CD4-positive, alpha-beta T cell treated with Interleukin-17A for 1 hour (primary cell): ENCODE results near the gene GNAI2.
"Not testable (repeated sequence)": the region's sequence is repeated elsewhere in the genome, so short reads cannot be mapped to it uniquely, and the experiment has no call there.

Experiments
- DNase-seq: peaks from one replicate; pipeline ENCODE4 v3.0.0-alpha.2; 2020

GNAI2 gene

DNA sequence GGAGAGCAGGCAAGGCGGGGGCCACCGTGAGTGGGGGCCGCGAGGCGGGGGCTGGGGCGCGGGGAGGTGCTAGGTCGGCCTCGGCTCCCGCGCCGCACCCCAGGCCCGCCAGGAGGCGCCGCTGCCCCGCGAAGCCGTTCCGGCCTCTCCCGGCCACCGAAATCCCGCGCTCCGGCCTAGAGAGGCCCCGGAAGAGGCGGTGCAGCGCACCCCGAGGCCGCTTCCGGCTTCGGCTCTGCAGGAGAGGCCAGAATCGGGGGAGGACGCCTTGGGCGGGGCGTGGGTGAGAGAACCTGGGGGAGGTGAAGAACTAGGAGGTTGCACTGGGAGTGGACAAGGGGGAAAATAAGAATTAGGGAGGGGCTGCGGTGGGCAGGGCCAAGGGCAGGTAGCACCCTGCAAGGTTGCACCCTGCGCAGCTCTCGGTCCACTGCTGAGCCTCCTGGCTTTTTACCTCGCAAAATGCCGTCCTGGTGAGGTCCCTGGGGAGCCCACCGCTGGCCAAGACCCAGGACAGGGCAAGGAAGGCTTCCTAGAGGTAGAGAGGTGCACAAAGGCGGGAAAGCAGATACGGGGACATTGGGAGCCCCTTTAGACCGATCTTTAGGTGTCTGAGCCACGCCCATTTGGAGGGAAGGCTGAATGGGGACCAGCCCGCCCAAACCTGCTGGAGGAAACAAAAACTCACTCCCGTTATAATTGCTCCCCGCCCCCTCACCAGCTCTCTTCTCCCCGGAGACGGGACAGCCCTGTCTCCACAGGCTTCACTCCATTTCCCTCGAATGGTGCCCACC lies 8.4 kb upstream of the GNAI2 start:
- DNase-seq = peak; percentile 92

DNA sequence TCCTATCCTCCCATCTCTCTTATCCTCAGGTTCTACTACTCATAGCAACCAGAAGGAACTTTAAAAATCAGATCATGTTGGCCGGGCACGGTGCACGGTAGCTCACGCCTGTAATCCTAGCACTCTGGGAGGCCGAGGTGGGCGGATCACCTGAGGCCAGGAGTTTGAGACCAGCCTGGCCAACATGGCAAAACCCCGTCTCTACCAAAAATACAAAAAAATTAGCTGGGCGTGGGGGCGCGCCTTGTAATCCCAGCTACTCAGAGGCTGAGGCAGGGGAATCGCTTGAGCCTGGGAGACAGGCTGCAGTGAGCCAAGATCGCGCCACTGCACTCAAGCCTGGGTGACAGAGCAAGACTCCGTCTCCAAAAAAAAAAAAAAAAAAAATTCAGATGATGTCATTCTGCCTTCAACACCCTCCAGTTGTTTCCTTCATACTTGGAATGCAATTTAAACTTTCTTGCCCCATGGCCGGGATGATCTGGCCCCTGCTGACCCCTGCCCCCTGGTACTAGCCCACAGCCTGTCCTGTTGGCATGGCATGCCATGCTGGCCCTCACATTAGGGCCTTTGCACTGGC lies 7.7 kb upstream of the GNAI2 start:
- not testable (repeated sequence) for DNase-seq

DNA sequence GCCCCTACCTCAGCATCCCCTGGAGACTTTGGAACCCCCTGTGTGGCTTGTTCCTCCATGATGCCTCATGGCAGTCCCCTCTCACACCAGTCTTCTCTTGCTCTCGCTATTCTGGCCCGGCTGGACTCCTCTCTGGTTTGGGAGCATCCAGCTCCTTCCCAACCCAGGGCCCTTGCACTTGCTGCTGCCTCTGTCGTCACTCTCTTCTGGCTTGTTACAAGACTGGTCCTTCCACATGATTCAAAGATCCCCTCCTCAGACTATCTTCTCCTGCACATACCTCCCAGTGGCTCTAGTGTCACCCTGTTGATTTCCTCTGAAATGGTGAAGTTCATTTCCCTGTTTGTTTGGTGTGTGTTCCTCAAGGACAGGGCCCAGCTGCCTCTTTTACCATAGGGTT lies 6.5 kb upstream of the GNAI2 start:
- DNase-seq = no peak

DNA sequence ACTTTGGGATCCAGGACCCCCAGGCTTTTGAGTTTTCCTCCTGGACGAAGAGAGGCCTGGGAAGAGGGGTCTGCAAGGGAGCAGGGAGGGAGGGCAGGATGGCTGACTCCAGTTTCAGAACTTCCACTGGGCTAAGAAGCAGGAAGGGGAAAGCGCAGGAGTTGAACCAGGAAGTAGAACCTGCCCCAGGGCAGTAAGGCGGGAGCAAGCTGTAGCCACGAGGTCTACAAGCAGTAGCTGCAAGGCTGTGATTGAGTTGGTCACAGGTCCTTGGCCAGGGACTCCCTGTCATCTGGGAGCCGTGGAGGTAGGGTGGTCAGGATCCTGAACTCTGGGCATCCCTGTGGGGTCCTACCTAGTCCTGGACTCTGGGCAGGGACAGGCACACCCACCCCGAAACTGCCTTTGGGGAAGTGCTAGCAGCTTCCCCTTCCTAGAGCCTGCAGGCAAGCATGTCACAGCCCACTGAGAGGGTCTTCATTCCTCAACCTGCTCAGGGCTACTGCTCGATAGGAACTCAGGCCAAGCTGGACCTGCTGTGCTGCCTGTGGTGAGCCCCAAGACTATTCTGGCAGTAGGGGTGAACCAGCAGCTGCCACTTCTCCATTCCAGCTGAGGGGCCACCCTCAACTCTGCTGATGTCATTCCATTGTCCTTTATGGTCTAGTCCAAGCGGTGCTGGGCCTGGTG lies 5.8 kb upstream of the GNAI2 start:
- DNase-seq = no peak

DNA sequence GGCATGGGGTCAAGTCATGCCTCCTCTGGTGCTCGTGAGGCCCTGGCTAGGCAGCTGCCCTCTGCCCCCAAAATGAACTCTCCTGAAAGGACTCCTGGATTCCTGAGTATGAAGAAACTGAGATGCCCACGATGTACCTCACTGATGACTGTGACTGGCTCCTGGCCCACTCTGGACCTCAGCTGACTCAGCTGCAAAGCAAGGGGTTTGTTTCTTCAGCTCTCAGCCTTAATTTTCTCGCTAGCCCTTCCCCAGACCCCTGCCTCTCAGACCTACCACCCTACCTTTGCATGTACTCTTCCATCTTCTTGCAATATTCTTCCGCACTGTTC lies 5.2 kb upstream of the GNAI2 start:
- no peak for DNase-seq

DNA sequence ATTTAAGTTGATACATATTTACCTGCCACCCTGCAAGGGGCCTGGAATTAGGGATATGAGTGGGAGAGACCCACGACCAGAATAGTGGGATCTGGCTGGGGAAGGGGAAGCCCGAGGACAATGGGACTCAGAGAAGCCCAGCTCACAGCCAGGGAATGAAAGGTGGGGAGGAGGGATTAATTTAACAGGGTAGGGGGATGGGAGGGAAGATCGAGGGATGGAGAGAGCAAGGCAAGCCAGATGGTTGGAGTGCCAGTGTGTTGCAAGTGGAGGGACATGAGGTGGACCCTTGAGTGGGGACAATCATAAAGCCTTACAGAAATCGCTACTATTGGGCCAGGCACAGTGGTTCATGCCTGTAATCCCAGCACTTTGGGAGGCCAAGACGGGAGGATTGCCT lies 4.4 kb upstream of the GNAI2 start:
- DNase-seq = no peak

DNA sequence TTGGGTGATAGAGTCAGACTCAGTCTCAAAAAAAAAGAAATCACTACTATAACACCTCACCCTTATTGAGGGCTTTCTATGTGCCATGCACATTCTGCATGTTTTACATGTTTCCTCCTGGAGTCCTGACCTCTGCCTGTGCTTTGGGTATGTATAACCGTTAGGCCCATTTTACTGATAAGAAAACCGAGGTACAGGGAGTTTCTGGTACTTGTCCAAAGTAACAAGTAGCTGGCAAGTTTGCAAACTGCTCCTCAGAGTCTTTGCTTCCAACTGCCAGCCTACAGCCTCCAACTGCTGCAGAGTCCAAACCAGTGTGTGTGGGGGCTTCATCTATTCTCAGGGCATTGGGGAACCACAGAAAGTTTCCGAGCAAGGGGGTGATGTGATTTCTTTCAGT lies 3.7 kb upstream of the GNAI2 start:
- no peak for DNase-seq

DNA sequence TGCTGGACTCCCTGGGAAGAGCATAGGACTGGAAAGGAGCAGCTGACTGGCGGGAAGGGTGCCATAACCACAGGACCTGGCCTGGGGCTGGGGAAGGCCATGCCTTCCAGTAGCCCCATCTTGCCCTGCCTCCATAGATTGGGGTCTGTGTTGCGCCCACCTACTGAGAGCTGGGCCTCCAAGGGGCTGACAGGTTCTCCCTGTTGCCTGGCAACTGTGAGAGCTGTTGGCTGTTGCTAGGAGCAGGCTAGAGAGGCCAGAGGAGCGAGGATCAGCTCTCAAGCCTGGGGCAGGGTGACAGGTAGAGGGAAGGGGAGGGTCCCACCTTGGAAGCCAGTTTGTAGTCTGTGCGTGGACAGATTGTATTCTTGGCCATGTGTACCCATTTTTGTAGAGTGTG lies 2.8 kb upstream of the GNAI2 start:
- no peak for DNase-seq

DNA sequence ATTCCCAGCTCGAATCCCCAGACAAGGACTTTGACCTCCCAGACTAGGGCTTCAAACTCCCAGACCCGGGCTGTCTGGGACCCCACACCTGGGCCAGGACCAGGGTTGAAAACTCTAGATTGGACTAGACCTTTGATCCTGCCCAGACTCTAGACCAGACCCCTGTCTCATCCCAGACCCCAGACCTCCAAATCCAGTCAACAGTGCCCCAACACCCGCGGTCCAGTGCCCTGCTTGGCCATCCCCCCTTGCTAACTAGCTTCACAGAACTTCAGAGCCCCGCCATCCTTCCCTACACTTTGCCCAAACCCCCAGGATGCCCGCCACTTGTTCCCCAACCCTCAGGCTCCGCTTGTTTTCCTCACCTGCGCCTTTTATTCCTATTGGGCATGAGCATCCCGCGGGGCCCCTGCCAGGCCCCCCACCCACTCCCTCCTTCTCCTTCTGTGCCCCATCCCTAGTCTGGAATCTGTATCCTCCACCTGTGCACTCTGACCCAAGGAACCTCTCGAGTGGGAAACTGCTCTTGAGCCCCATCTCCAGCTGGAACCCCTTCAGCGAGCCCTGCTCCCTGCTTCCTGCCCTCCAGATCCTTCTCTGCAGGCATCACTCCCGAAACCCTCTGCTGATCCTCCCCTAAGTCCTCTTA lies 604 bp downstream of the GNAI2 start:
- no peak for DNase-seq

DNA sequence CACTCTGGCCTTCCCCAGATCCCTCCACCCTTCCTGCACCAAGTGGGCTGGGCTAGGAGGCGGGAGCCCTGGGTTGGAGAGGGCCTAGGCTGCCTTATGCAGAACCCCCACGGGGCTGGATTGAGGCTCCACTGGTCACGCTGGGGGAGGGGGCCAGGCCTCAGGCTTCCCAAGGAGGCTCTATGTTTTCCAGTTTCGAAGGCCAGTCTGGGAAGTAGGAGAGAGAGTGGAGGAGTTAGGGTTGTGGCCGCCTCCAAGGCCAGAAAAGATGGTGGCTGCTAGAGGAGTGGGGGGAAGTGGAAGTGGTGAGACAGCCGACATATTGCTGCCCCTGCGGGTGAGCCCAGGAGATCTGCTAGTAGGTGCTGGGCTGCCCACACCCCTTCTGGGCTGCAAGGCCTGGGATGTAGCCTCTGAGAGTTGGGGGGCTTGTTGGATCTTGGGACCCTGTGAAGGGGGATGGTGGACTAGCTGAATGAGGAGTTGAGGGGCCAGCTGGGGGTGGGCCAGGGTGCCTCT lies 1.2 kb downstream of the GNAI2 start:
- peak; percentile 43 for DNase-seq

DNA sequence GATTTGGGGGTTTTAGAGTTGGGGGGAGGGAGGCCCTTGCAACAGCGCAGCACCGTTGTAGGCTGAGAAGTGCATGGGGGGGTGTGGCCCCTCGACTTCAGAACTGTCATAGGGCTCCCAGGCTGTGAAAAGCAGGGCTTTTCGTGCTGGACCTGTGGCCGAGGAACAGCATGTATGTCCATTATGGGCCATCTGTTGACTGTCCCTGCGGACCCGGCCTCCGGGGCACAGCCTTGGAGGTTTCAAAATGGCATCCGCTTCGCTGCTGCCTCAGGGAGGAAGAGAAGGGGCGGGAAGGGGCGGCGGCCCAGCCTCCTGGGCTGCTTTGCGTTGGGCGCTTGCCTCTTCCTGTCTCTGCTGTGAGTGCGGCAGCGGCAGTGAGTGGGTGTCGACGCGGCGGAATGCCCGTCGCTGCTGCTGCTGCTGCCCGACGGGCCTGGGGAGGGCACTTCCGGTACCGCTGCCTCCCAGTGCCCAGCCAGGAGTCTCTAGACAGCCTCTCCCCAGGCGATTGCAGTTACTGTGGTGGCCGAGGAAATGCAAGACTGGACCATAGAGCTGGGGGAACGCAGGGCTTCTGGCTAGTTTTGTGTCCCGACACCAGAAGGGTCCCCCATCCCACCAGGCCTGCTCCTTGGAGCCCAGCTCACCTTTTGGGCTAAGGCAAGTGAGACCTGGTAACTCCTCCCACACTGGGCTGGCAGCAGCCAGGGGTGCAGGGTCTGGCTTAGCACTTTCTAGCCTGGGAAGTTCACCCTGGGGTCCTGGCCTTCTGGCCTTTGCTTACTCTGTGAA lies 1.9 kb downstream of the GNAI2 start:
- DNase-seq = peak; percentile 88

DNA sequence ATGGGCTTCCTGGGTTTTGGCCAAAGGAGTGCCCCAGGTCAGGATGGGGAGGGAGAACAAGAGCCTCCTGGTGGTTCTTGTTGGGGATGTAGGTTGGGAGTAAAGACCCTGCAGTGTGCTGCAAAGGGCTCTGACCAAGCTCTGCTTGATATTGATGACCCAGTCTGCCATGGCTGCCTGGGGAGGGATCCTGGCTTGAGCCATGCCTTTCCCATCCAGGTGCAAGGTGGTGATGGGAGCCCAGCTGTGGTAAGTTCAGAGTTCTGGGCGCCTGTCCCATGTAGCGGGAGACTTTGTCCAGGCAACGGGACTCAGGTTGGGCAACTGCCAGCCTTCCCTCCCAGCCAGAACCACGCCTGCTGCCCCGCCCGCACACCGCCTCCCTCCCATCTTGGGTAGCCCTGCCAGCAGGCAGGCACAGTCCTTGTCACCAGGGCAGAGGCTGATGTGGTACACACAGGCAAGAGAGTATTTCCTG lies 2.6 kb downstream of the GNAI2 start:
- DNase-seq = peak; percentile 32

DNA sequence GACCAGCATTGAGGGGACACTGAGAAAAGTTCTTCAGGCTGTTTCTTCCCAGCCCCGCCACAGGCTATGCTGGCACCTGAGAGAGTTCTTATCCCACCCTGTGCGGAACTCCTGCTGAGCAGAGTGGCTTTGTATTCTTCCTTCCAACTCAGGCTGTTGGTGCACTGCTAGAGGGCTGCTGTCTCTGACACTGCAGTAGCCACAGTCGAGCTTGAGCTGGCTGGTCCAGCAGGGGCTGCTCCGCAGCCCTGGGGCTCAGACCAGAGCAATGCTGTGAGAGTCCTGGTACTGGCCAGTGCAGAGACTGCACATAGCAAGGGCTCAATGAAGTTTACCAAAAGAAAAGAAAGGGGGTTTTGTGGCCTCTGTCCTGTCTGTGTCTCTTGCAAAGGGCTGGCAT lies 3.6 kb downstream of the GNAI2 start:
- no peak for DNase-seq

DNA sequence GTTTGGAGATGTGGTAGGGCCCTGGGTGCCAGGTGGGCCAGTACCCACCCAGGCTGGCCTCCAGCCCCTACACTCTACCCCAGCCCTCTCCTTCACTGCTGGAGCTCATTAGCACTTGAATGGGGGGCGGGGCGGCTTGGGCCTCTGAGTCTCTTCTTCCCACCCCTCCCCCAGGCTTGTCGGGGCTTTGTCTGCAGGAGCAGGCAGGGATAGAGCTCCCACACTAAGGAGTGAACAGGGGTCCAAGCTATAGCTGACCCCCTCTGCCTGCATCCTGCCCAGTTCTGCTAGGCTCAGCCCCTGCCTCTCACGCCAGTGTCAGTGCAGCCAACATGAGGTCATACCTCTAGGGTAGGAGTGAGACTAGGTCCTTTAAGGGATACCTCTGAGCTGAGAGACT lies 5.2 kb downstream of the GNAI2 start:
- no peak for DNase-seq

DNA sequence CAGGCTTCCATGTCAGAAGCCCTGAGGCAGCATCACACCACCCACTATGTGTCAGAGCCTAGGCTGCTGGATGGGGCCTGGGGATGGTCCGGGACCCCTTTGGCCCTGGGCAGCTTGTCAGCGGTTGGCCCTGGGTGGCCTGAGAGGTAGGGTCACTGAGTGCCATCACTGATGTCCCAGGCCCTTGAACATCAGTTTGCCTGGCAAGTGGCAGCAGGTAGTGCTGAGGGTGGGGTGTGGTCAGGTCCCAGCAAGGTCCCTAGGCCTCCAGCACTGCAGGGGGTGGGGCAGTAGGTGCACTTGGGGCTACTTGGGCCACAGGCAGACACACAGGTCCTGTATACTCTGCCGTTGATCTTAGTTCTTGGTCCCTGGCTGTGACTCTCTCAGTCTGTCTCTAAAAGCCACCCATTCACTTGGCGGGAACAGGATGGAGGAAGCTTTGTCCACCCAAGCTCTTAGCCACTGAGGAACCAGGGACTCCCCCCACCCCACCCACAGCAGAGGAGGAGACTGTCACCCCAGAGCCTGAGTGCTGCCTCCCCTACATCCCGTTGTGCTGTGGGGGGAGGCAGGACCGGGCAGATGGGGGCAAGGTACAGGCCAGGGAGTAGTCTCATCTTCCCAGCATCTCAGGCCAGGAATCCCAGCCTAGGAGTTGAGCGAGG lies 5.8 kb downstream of the GNAI2 start:
- no peak for DNase-seq

DNA sequence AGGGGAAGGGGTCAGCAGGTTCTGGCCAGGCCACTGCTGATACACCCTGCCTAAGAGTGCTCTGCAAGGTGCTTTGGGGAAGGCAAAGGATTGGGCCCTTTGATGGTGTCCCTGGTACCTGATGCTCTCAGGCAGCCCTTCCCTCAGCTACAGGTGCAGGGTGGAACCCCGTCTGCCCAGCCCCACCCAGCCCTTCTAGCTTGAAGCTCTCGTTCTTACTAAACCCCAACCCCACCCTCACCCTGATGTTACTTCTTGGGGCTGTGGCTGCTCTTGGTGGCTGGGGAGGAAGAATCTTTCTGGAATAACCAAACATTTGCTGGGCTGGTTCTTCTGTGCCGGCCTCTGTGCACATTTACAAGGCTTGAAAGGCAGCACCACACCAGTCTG lies 6.4 kb downstream of the GNAI2 start:
- peak; percentile 19 for DNase-seq

DNA sequence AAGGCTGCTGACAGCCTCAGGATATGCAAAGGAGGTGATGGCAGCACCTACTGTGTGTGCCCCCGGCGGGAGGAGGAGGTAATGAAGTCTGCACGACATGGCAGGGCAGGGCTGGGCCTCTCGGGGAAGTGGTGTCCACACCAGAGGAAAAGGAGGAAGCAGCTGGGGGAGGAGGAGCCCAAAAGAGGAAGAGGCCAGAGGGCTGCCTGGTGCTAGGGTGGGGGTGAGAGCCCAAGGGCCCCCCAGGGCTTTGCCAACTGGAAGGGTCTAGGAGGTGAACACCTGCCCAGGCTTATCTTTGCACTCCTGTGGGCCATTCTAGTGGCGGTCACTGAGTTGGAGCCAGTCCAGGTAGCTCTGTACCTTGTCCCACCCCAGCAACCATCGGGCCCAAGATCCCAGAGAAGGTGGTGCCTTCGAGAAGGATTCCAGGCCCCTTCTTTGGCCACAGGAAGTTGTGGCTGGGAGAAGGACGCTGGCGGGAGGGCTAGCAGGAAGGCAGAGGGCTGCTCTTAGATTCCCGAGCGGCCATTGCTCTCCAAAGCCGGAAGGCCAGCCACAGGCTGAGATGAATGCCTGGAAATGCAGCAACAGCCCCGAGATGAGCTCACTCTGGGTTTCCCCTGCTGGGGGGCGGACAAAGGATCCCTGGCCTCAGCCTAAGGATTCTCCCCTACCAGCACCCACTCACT lies 7.0 kb downstream of the GNAI2 start:
- DNase-seq = peak; percentile 57

DNA sequence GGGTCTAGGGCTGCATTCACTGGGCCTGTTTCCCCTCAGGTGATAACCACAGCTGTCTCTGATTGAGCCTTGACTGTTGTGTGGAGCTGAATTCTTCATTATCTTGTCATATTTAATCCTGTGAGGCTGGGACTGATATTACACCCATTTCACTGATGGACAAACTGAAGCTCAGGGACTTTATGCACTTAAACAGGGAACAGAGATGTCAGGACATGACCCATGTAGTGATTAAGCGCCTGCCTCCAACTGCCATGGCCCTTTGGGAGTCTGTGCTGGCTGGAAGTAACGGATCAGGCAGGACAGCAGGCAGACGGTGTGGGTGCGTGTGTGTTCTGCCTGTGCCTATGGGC lies 7.5 kb downstream of the GNAI2 start:
- DNase-seq = no peak

DNA sequence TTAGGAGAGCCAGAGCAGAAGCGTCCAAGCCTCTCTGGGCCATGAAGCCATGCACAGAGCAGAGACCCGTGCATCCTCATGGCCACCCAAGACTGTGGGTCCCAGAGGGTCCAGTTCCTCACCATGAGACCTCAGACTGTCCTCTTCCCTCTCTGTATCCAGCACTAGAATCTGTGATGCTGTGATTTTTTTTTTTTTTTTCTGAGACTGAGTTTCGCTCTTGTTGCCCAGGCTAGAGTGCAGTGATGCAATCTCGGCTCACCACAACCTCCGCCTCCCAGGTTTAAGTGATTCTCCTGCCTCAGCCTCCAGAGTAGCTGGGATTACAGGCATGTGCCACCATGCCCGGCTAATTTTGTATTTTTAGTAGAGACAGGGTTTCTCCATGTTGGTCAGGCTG lies 8.8 kb downstream of the GNAI2 start:
- not testable (repeated sequence) for DNase-seq

DNA sequence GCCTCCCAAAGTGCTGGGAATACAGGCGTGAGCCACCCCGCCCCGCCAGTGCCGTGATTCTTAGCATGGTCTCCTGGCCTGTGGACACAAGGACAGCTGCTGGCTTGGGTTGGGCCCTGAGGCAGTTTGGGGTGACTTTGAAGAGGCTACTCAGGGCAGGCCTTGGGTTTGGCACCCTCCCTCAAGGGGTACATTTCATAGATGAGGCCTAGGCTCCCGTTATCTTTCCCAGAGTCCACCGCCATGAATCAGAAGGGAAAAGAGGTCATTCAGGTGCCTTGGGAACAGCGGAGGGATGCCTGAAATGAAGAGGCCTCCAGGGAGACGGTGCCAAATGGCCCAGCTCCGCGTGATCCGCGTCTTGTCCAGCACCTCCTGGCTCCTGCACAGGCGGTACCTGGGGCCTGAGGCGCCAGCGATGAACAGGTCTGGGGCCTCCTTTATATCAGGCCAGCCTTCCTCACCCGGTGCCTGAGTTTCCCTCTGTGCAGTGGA lies 9.3 kb downstream of the GNAI2 start:
- DNase-seq = no peak

DNA sequence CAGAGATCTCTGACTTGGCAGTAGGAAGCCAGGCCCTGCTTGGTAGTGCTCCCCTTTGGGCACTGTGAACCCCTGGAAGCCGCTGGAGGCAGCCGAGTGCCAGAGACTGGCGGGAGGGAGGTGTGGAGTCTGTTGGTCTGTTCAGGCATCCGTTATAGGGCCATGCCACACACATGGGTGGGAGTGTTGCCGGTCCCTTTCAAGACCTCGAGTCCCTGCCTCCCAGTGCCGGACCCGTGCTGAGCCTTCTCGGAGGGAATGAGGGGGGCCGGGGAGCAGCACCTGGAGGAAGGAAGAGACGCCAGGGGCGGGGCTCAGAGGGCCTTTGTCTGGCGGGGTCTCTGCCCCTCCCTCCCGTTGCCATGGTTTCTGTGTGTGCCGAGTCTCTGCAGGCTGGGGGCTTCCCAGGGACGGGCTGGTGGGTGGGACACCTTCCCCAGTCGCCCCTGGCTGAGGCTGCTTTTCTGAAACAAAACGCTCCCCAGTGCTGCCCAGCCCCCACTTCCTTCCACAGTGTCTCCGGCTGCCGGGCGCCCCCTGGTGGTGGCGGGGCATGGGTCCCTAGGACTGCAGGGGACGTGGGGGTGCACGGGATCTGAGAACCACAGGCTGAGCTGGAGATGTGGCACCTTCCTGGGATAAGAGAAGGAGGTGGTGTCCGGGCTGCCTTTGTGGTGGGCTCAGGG lies 10.0 kb downstream of the GNAI2 start:
- peak; percentile 93 for DNase-seq
